ENCODE measurements around the gene DOCK11. TPM values are rescaled to one million over a fixed set of nuclear protein-coding genes. Genes with fewer than 3 reads are reported as not detected.

Gene DOCK11
- total RNA-seq, 4 donors from 2014 or later, result 6.4 to 16.4 (median 9.8) TPM

DNA sequence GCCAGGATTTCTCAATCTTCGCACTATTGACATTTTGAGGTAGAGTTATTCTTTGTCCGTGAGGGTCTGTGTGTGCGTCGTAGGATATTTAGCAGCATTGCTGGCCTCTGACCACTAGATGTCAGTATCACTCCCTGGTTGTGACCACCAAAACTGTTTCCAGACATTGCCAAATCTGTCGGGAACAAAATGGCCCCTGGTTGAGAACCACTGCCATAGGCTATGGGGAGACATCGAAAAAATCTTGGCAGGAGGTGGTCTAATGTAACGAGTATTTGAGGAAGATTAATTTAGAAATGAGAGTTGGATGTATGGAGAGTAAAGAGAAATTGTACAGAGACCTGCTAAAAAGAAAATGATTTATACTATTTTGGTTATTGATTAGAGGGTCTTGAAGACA, 108.4 kb downstream of the DOCK11 start:
- WGBS, 2 donors (ENCODE audit: low coverage in 1 of 2), result 14% methylated on average over 5 to 7 of the region's 7 CpGs
- Histone ChIP-seq H3K4me1 (no peaks in the 10 kb centered on the region), H3K27me3 (no peaks in the 10 kb centered on the region), H3K4me3 (no peak overlapping the region), H3K36me3 (no peaks in the 10 kb centered on the region), H3K27ac (peak overlapping the region in 1 of 4 donors; percentile 15), H3K9me3 (no peaks in the 10 kb centered on the region)
- peak; percentile 26 for DNase-seq
- TF ChIP-seq, protein P1, sequence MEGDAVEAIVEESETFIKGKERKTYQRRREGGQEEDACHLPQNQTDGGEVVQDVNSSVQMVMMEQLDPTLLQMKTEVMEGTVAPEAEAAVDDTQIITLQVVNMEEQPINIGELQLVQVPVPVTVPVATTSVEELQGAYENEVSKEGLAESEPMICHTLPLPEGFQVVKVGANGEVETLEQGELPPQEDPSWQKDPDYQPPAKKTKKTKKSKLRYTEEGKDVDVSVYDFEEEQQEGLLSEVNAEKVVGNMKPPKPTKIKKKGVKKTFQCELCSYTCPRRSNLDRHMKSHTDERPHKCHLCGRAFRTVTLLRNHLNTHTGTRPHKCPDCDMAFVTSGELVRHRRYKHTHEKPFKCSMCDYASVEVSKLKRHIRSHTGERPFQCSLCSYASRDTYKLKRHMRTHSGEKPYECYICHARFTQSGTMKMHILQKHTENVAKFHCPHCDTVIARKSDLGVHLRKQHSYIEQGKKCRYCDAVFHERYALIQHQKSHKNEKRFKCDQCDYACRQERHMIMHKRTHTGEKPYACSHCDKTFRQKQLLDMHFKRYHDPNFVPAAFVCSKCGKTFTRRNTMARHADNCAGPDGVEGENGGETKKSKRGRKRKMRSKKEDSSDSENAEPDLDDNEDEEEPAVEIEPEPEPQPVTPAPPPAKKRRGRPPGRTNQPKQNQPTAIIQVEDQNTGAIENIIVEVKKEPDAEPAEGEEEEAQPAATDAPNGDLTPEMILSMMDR (IDR thresholded peaks at IDR 0.05), result peak; percentile 56 to 80 (median 63)
- no peak for TF ChIP-seq EP300 (IDR thresholded peaks at IDR 0.05; ENCODE audit: low read depth)
- in situ Hi-C loops (cut with MboI; ENCODE audit: low pct_ligation_motif_present in 1 of 4, low pct_unique_long_range_greater_than_20kb in 1 of 4, low sequenced_read_pairs in 3 of 4), result loop anchor here in 1 of 4 donors (25.0 kb wide), 1 partner anchor 142 kb away; no protein-coding TSS in a partner anchor
- intact Hi-C loops (cut with DNase I; ENCODE audit: low total_unique reads), result no loop called here

DNA sequence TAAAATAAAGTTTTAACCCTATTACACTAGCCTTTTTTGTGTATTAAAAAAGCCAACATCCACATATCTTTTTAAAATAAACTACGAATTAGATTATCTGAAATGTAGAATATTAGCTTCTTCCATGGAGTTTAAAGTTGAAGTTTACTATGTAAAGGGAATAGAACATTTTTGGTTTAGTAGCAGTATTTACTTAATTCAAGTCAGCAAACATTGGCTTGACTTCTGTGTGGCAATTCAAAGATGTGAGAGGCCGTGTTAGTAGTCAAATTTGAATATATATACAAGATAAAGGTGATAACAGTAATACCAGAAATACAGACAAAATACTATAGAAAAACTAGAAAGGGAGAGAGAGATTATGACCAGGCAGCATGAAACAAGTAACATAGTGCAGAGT, 116.7 kb downstream of the DOCK11 start:
- TF ChIP-seq EP300 (IDR thresholded peaks at IDR 0.05; ENCODE audit: low read depth), result no peak
- TF ChIP-seq POLR2A (IDR thresholded peaks at IDR 0.05), result no peak
- no peak for TF ChIP-seq POLR2AphosphoS5 (IDR thresholded peaks at IDR 0.05)
- TF ChIP-seq, protein P1 (IDR thresholded peaks at IDR 0.05), result no peak
- Histone ChIP-seq H3K27me3 (no peaks in the 10 kb centered on the region), H3K27ac (no peak overlapping the region), H3K4me1 (no peaks in the 10 kb centered on the region), H3K9me3 (no peaks in the 10 kb centered on the region), H3K4me3 (no peak overlapping the region), H3K36me3 (no peaks in the 10 kb centered on the region)
- WGBS, 2 donors (ENCODE audit: low coverage in 1 of 2), result 59 to 77% methylated on average over 2 of the region's 2 CpGs
- no peak for DNase-seq
- in situ Hi-C loops (cut with MboI; ENCODE audit: low pct_ligation_motif_present in 1 of 4, low pct_unique_long_range_greater_than_20kb in 1 of 4, low sequenced_read_pairs in 3 of 4), result loop anchor here in 1 of 4 donors (25.0 kb wide), 1 partner anchor 150 kb away; no protein-coding TSS in a partner anchor
- intact Hi-C loops (cut with DNase I; ENCODE audit: low total_unique reads), result no loop called here

DNA sequence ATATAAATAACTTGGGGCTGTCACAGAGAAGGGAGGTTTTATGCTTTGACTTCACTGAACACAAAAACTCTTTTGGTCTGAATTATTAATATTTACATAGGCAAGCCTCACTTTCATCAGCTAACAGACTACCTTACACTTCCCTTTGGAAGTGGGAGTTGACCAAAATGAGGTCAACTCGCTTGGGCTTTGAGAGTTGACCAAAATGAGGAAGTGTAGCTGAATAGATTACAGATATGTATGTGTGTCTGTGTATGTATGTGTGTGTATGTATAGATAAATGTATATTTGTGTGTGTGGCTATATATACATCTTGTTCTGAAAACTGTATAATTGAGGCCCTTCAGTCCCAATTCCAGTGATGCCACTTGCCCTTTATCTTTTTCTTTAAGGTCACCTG, 118.5 kb downstream of the DOCK11 start:
- H3K36me3 ChIP-seq, result no peaks in the 10 kb centered on the region
- no peaks in the 10 kb centered on the region for H3K9me3 ChIP-seq
- no peaks in the 10 kb centered on the region for H3K4me1 ChIP-seq
- TF ChIP-seq POLR2A (IDR thresholded peaks at IDR 0.05) (no peak), POLR2AphosphoS5 (IDR thresholded peaks at IDR 0.05) (no peak), EP300 (IDR thresholded peaks at IDR 0.05; ENCODE audit: low read depth) (no peak)
- TF ChIP-seq, protein P1 (IDR thresholded peaks at IDR 0.05), result no peak
- H3K27me3 ChIP-seq, result no peaks in the 10 kb centered on the region
- in situ Hi-C loops (cut with MboI; ENCODE audit: low pct_ligation_motif_present in 1 of 4, low pct_unique_long_range_greater_than_20kb in 1 of 4, low sequenced_read_pairs in 3 of 4) (loop anchor here in 1 of 4 donors (25.0 kb wide), 1 partner anchor 152 kb away; no protein-coding TSS in a partner anchor), intact Hi-C loops (cut with DNase I; ENCODE audit: low total_unique reads) (no loop called here)
- WGBS, 2 donors (ENCODE audit: low coverage in 1 of 2), result 60 to 70% methylated on average over 1 of the region's 1 CpG
- H3K27ac ChIP-seq, result no peak overlapping the region
- no peak overlapping the region for H3K4me3 ChIP-seq
- no peak for DNase-seq

DNA sequence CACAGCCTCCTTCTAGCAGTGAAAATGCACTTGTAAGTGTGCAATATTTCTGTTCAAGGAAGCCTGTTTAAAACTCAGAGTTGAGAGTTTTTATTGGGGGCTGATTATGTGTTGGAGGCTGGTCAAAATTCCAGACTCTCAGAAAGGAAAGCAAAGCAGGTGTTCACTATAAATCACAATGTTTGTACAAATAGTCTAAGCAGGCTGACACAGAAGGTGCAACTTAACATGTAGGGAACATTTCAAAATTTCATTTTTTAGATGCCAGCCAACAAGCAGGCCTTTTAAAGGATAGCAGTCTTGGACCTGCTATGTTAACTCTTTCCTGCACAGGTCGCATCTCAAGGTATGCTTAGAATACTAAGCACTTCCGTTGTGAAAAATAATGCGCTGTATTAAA, 119.5 kb downstream of the DOCK11 start:
- Histone ChIP-seq H3K4me1 (no peaks in the 10 kb centered on the region), H3K27me3 (no peaks in the 10 kb centered on the region), H3K36me3 (no peaks in the 10 kb centered on the region), H3K4me3 (no peak overlapping the region), H3K9me3 (no peaks in the 10 kb centered on the region), H3K27ac (no peak overlapping the region)
- no peak for TF ChIP-seq EP300 (IDR thresholded peaks at IDR 0.05; ENCODE audit: low read depth)
- TF ChIP-seq, protein P1 (IDR thresholded peaks at IDR 0.05), result no peak
- no peak for TF ChIP-seq POLR2A (IDR thresholded peaks at IDR 0.05)
- TF ChIP-seq POLR2AphosphoS5 (IDR thresholded peaks at IDR 0.05), result no peak
- intact Hi-C loops (cut with DNase I; ENCODE audit: low total_unique reads) (no loop called here), in situ Hi-C loops (cut with MboI; ENCODE audit: low pct_ligation_motif_present in 1 of 4, low pct_unique_long_range_greater_than_20kb in 1 of 4, low sequenced_read_pairs in 3 of 4) (loop anchor here in 1 of 4 donors (25.0 kb wide), 1 partner anchor 153 kb away; no protein-coding TSS in a partner anchor)
- 75% methylated on average over 3 of the region's 3 CpGs; no CpG with 5 or more reads in 1 of the 2 donors for WGBS, 2 donors (ENCODE audit: low coverage in 1 of 2)
- no peak for DNase-seq
